Measurements from ENCODE around the gene HS6ST3.

HS6ST3 gene

GRCh38 chr13:96342286-96342685, 252.4 kb downstream of the HS6ST3 start:
- no peak for DNase-seq

GRCh38 chr13:96342852-96343465, 253.1 kb downstream of the HS6ST3 start:
- DNase-seq, result no peak

- DNase-seq, result no peak
These were observed 257.0 kb downstream of the HS6ST3 start for GRCh38 chr13:96346921-96347320.

- DNase-seq, result no peak
These were observed 283.7 kb downstream of the HS6ST3 start for GRCh38 chr13:96373597-96373996.

- DNase-seq, result no peak
These were observed 287.9 kb downstream of the HS6ST3 start for GRCh38 chr13:96377835-96378234.

- DNase-seq, result no peak
These were observed 290.1 kb downstream of the HS6ST3 start for GRCh38 chr13:96379967-96380366.

- DNase-seq, result no peak
These were observed 291.8 kb downstream of the HS6ST3 start for GRCh38 chr13:96381681-96382080.

- no peak for DNase-seq
These were observed 298.7 kb downstream of the HS6ST3 start for GRCh38 chr13:96388598-96388997.

GRCh38 chr13:96391606-96392005, 301.7 kb downstream of the HS6ST3 start:
- DNase-seq, result no peak

- DNase-seq, result no peak
These were observed 307.9 kb downstream of the HS6ST3 start for GRCh38 chr13:96397807-96398206.

- no peak for DNase-seq
These were observed 308.6 kb downstream of the HS6ST3 start for GRCh38 chr13:96398486-96398885.

- no peak for DNase-seq
These were observed 313.3 kb downstream of the HS6ST3 start for GRCh38 chr13:96403241-96403640.

GRCh38 chr13:96403651-96404050, 313.7 kb downstream of the HS6ST3 start:
- DNase-seq, result no peak

- no peak for DNase-seq
These were observed 326.0 kb downstream of the HS6ST3 start for GRCh38 chr13:96415831-96416385.

- no peak for DNase-seq
These were observed 328.2 kb downstream of the HS6ST3 start for GRCh38 chr13:96417939-96418685.

GRCh38 chr13:96421314-96421713, 331.4 kb downstream of the HS6ST3 start:
- DNase-seq, result no peak

- DNase-seq, result no peak
These were observed 332.1 kb downstream of the HS6ST3 start for GRCh38 chr13:96422002-96422401.

- no peak for DNase-seq
These were observed 336.3 kb downstream of the HS6ST3 start for GRCh38 chr13:96426167-96426566.

GRCh38 chr13:96428911-96429310, 339.0 kb downstream of the HS6ST3 start:
- DNase-seq, result no peak

GRCh38 chr13:96431044-96431581, 341.2 kb downstream of the HS6ST3 start:
- no peak for DNase-seq

GRCh38 chr13:96444676-96445075, 354.8 kb downstream of the HS6ST3 start:
- no peak for DNase-seq

GRCh38 chr13:96449920-96450319, 360.0 kb downstream of the HS6ST3 start:
- DNase-seq, result no peak

GRCh38 chr13:96450326-96451020, 360.6 kb downstream of the HS6ST3 start:
- no peak for DNase-seq
